Left cardiac atrium (tissue), 4 donors: Measurements from ENCODE around the gene CEACAM4. TPM values are rescaled to one million over a fixed set of nuclear protein-coding genes. Genes with fewer than 3 reads are reported as not detected.
"Not testable (repeated sequence)": the region's sequence is repeated elsewhere in the genome, so short reads cannot be mapped to it uniquely, and the experiment has no call there.

Experiments used
- ATAC-seq, 2 donors: fragments of 200-7000 bp; cut with Tn5 transposase; one replicate each; pipeline ENCODE4 v1.9.1; 2020; ENCODE audit warnings: mild to moderate bottlenecking in 2 of 2, moderate library complexity in 2 of 2
- DNase-seq: peaks from one replicate; pipeline ENCODE4 v3.0.0-alpha.2; 2020
- intact Hi-C, 2 donors: fragments of 100-400 bp; cut with DNase I; formaldehyde crosslinking; loops; one replicate each; pipeline versions ENCODE4 v1.14.1 to v1.15.1; 2022 to 2023
- long read RNA-seq: library from polyadenylated mRNA; unstranded; transcript quantifications from one replicate; pipeline ENCODE4 v2.0.0, GENCODE V29; 2021
- total RNA-seq, 2 donors: library from RNA; stranded (reverse); fragmentation: NEBNext Ultra II Directional; extraction: Animal tissue kit (Norgen Biotek cat#: 25700); gene quantifications; one replicate each; pipeline ENCODE4 v1.2.1, GENCODE V29; 2021
- donor health status: DM: no; HTN: yes; CAD: no.
- donor health status: DM: no; HTN: yes; CAD: no; lungs with severe emphysema.
- donor health status: DM: yes; HTN: yes; CAD: no.
- donor health status: Dilated cardiomyopathy.

Gene CEACAM4
- under 1 TPM; 0.84 to 0.91 TPM for total RNA-seq
- long read RNA-seq, result 0 reads

DNA sequence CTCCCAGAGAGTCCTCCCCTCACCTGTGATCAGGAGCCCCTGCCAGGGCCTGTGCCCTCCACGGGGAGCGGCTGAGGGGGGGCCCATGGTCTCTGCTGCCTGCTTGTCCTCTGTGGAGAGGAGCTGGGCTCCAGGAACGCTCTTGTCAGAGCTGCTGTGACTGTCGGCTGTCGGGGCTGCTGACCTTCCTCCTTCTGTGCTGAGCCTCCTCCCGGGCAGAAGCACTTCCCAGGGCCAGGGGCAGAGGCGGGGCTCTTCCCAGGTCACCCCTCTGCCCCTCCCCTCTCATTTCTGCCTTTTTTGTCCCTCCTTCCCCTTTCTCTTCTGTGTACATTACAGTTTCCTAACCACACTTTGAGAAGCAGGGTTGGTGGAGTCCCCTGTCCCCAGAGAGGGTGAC is at the start of gene CEACAM4:
CEACAM4 (minus strand) TSS at position 198 of the 400 bp plus-strand sequence; CDS start at position 87, 111 bp downstream.
- no peak for DNase-seq
- ATAC-seq, result peak; percentile 38 to 75
- intact Hi-C loops, result no loop called here

GRCh38 chr19:41671486-41671885 is 44.6 kb upstream of the CEACAM4 start:
- intact Hi-C loops, result no loop called here
- no peak for ATAC-seq
- DNase-seq, result no peak

GRCh38 chr19:41670755-41671154 is 43.9 kb upstream of the CEACAM4 start:
- ATAC-seq (no peak), DNase-seq (no peak)
- intact Hi-C loops, result no loop called here

- ATAC-seq (no peak), DNase-seq (no peak)
- intact Hi-C loops, result no loop called here
Measured at GRCh38 chr19:41668315-41668714, 41.4 kb upstream of the CEACAM4 start.

DNA sequence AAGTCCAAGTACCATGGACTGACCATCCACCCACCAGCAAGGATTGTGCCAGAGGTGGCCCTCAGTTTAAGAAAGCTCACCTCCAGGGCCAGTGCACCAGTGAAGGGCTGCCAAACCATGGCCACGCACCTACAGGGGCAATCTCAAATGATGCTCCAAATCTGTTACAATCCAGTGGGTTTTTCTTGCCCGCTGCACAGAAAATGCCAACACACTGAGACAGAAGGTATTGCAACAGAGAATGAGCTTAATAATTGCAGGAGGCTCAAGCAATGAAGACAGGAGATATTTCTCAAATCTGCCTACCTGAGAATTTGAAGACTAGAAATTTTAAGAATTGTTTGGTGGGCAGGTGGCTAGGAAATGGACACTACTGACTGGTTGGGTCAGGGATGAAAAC is 39.2 kb upstream of the CEACAM4 start:
- intact Hi-C loops, result no loop called here
- ATAC-seq (no peak), DNase-seq (no peak)

DNA sequence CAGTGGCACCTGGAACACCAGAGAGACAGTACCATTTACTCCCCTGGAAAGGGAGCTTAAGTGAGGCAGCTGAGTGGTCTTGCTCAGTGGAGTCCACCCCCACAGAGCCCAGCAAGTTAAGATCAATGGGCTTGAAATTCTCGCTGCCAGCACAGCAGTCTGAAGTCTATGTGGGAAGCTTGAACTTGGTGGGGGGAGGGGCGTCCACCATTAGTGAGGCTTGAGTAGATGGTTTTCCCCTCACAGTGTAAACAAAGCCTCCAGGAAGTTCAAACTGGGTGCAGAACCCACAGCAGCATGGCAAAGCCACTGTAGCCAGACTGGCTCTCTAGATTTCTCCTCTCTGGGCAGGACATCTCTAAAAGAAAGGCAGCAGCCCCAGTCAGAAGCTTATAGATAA is 30.3 kb upstream of the CEACAM4 start:
- intact Hi-C loops, result no loop called here
- no peak for ATAC-seq
- DNase-seq, result no peak

DNA sequence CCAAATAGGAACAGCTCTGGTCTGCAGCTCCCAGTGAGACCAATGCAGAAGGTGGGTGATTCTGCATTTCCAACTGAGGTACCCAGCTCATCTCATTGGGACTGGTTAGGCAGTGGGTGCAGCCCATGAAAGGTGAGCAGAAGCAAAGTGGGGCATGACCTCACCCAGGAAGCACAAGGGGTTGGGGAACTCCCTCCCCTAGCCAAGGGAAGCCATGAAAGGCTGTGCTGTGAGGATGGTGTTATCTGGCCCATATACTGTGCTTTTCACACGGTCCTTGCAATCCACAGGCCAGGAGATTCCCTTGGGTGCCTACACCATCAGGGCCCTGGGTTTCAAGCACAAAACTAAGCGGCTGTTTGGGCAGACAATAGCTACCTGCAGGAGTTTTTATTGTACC is 29.9 kb upstream of the CEACAM4 start:
- ATAC-seq, intact Hi-C loops, DNase-seq: not testable (repeated sequence)

DNA sequence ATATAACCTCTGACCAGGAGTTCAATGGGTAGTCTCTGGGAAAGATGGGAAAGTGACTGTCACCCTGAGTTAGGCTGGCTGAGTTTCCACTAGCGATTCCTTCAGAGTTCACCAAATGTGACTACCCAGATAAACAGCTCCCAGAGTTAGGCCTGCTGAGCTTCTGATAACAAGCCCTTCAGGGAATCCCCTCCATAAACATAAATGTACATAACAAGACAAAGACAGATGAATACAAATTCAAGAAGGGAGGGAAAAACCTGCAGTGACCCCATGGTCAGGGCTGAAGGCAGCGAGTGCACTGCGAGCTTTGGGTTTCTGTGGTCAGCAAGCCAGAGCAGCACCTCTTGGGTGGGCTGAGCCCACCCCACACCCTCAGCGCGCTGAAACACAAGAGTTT is 25.4 kb upstream of the CEACAM4 start:
- intact Hi-C loops, result no loop called here
- DNase-seq (no peak), ATAC-seq (no peak)

GRCh38 chr19:41649827-41650226 is 23.0 kb upstream of the CEACAM4 start:
- intact Hi-C loops, result no loop called here
- ATAC-seq (no peak), DNase-seq (no peak)

GRCh38 chr19:41646589-41647204 is 19.8 kb upstream of the CEACAM4 start:
- intact Hi-C loops, result no loop called here
- ATAC-seq (no peak), DNase-seq (no peak)

GRCh38 chr19:41641879-41642485 is 15.1 kb upstream of the CEACAM4 start:
- intact Hi-C loops, result loop anchor here in 1 of 2 donors (5.0 kb wide), 1 partner anchor 105 kb away; no protein-coding TSS in a partner anchor
- ATAC-seq (peak; percentile 55 to 73), DNase-seq (peak; percentile 59)

DNA sequence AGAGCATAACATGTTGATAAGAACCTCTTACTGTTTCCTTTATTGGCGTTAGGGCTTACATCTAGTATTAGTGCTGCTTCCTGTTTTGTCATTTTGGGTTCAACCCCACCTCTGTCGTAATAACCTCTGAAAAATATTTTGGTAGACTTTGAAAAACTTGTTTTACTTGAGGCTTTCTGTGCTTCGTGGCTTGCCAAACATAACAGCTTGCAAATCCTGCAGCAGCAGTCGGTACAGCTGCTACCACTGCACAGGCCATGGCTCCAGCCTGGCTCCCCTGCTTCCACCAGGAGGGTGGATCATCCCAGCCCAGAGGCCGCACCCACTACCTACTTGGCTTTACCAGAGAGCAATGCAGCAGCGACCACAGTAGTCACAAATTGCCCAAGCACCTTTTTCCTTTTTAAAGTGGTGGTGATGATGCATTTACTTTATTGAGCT is 11.8 kb upstream of the CEACAM4 start:
- intact Hi-C loops, result no loop called here
- DNase-seq (no peak), ATAC-seq (no peak)

- DNase-seq (no peak), ATAC-seq (no peak)
- intact Hi-C loops, result no loop called here
Measured at GRCh38 chr19:41637484-41637883, 10.6 kb upstream of the CEACAM4 start.

DNA sequence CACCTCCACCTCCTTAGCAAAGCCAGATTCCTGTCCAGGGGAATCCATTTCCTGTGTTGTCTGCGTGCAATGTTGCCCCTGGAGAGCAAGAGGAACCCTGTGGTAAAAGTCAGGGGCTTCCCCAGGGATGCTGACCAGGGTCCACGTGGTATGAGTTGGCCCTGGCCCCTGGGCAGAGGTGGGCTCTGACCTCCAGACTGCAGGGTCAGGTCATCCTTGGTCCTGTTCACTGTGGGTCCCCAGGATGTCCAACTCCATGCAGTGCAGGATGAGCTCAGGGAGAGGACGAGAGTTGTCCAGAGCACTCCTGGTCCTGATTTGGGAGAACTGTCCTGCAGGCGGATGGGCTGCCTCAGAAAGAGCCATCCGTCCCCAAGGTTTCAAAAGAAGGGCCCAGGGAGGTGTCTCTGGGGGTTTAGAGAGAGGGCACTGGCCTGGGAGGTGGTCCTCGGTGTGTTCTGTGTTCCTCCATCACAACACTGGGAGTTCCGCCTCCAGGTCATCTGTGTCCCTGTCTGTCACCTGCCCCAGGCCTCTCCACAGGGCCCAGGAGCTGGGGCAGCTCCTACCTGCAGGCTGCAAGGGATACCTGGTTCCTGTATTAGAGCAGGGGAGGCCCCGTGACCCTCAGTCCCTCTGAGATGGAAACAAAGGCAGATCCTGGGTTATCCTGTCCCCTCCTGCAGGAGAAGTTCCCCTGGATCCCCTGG is 1.2 kb upstream of the CEACAM4 start:
- ATAC-seq, result no peak
- no peak for DNase-seq

DNA sequence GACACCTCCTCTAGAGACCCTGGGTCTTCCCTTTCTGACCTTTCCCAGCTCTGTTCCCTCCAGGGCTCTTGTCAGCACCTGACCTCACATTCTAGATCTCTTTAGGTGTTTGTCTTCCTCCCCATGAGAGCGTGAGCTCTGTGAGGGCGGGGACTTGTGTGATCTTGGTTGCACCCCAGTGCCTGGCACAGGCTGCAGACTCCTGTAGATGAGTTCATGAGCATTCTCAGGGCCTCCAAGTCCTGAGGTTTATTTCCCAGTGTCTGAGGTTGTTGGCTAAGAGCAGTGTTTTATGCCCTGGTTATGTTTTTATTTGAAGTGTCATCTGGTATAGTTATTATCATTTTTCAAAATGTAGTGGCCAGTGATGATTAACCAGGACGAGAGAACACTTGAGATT is 596 bp downstream of the CEACAM4 start:
- DNase-seq, result no peak
- ATAC-seq, result no peak
- intact Hi-C loops, result no loop called here

More for the DNA sequence above, 1.2 kb upstream of the CEACAM4 start:
- intact Hi-C loops, result no loop called here

- intact Hi-C loops, result no loop called here
- no peak for ATAC-seq
- DNase-seq, result no peak
Measured at GRCh38 chr19:41624937-41625336, 1.9 kb downstream of the CEACAM4 start.

DNA sequence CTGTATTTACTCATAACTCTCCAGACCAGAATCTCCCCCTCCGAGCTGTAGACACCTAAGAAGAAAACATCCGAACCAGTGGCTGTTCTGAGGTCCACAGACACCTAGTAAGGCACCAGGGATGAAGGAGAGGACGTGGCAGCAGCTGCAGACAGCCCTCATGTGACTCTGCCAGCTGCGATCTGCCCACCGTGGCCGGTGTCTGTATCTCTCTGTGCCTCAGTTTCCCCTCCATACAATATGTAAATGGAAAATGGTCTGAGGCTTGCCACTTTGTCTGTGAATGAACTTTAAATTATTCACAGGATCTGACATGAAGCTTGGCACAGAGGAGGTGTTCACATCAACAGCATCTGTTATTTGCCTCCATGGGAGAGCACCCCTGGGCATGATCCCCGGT is 2.4 kb downstream of the CEACAM4 start:
- DNase-seq, result no peak
- intact Hi-C loops, result no loop called here
- no peak for ATAC-seq

- intact Hi-C loops, result no loop called here
- no peak for DNase-seq
- ATAC-seq, result no peak
Measured at GRCh38 chr19:41623360-41623759, 3.5 kb downstream of the CEACAM4 start.

GRCh38 chr19:41621654-41622053 is 5.2 kb downstream of the CEACAM4 start:
- intact Hi-C loops, result no loop called here
- DNase-seq (no peak), ATAC-seq (peak in 1 of 2 donors; percentile 43)

GRCh38 chr19:41621226-41621625 is 5.6 kb downstream of the CEACAM4 start:
- ATAC-seq (no peak), DNase-seq (no peak)

More at GRCh38 chr19:41621226-41621625, 5.6 kb downstream of the CEACAM4 start:
- intact Hi-C loops, result no loop called here
